Naive thymus-derived CD4-positive, alpha-beta T cell (primary cell): ENCODE data around the gene SDF2. TPM values are rescaled to one million over a fixed set of nuclear protein-coding genes. Genes with fewer than 3 reads are reported as not detected.

Experiments used
- ATAC-seq: fragments of 150-1000 bp; cut with Tn5 transposase; 2 replicates; pipeline ENCODE4 v1.10.0; 2021; ENCODE audit warnings: mild to moderate bottlenecking, moderate library complexity
- CTCF ChIA-PET: fragments of 350-600 bp; sonication (Branson Sonifier 250); formaldehyde crosslinking; loops from one replicate; lab custom pipeline; 2021; ENCODE audit warnings: antibody characterized with exemption; lab: Charles Lee
- POLR2A ChIA-PET: fragments of 350-600 bp; sonication (Branson Sonifier 250); formaldehyde crosslinking; loops from one replicate; lab custom pipeline; 2021; ENCODE audit warnings: antibody characterized with exemption, inconsistent platforms; lab: Charles Lee
- DNase-seq, 9 donors: peaks; one replicate each; pipeline versions ENCODE4 v3.0.0 to v3.0.0-alpha.2; 2020 to 2022; ENCODE audit warnings: mixed read lengths in 1 of 9
- H3K27ac ChIP-seq: one replicate; pipeline ENCODE4 v1.7.0; 2013; ENCODE audit warnings: mild to moderate bottlenecking, low read depth, low read length, moderate library complexity
- H3K27me3 ChIP-seq, 2 donors: one replicate each; pipeline ENCODE4 v1.7.0; 2013; ENCODE audit warnings: low read length in 2 of 2, mild to moderate bottlenecking in 2 of 2, moderate library complexity in 2 of 2; ENCODE audit not compliant: control insufficient read depth in 2 of 2, insufficient read depth in 2 of 2
- H3K36me3 ChIP-seq, 3 experiments: 1 replicate in 2 of 3; 2 replicates in 1 of 3; pipeline ENCODE4 v1.7.0; 2013; ENCODE audit warnings: low read length in 3 of 3, mild to moderate bottlenecking in 3 of 3, moderate library complexity in 1 of 3; ENCODE audit not compliant: insufficient read depth in 3 of 3, control insufficient read depth in 2 of 3
- H3K4me1 ChIP-seq, 2 donors: one replicate each; pipeline ENCODE4 v1.7.0; 2013; ENCODE audit warnings: low read length in 2 of 2, mild to moderate bottlenecking in 2 of 2, moderate library complexity in 1 of 2; ENCODE audit not compliant: control insufficient read depth in 2 of 2, insufficient read depth in 2 of 2
- H3K4me3 ChIP-seq: 2 replicates; pipeline ENCODE4 v1.7.0; 2013; ENCODE audit warnings: mild to moderate bottlenecking, low read length
- H3K9me3 ChIP-seq, 3 experiments: 1 replicate in 2 of 3; 2 replicates in 1 of 3; pipeline ENCODE4 v1.7.0; 2013; ENCODE audit warnings: low read length in 3 of 3; ENCODE audit not compliant: control insufficient read depth in 2 of 3
- H3K27ac Mint-ChIP-seq, 9 donors: one replicate each; pipeline ENCODE4 v1.8.0; 2020 to 2022; ENCODE audit warnings: mixed read lengths in 9 of 9, mild to moderate bottlenecking in 8 of 9, moderate library complexity in 5 of 9, inconsistent platforms in 2 of 9
- H3K27me3 Mint-ChIP-seq, 5 donors: one replicate each; pipeline ENCODE4 v1.8.0; 2021 to 2022; ENCODE audit warnings: mixed read lengths in 5 of 5, mild to moderate bottlenecking in 1 of 5
- H3K36me3 Mint-ChIP-seq, 5 donors: one replicate each; pipeline ENCODE4 v1.8.0; 2020 to 2022; ENCODE audit warnings: mixed read lengths in 5 of 5, mild to moderate bottlenecking in 3 of 5, inconsistent platforms in 1 of 5
- H3K4me1 Mint-ChIP-seq, 7 donors: one replicate each; pipeline ENCODE4 v1.8.0; 2020 to 2022; ENCODE audit warnings: mixed read lengths in 7 of 7, mild to moderate bottlenecking in 3 of 7, inconsistent platforms in 1 of 7
- H3K4me3 Mint-ChIP-seq, 10 donors: one replicate each; pipeline ENCODE4 v1.8.0; 2020 to 2022; ENCODE audit warnings: mild to moderate bottlenecking in 10 of 10, mixed read lengths in 10 of 10, moderate library complexity in 6 of 10, inconsistent platforms in 2 of 10
- H3K9me3 Mint-ChIP-seq, 11 donors: one replicate each; pipeline ENCODE4 v1.8.0; 2020 to 2022; ENCODE audit warnings: mixed read lengths in 11 of 11, mild to moderate bottlenecking in 4 of 11, inconsistent platforms in 1 of 11, moderate library complexity in 1 of 11
- intact Hi-C, 2 donors: fragments of 100-400 bp; cut with micrococcal nuclease; formaldehyde crosslinking; loops; one replicate each; pipeline ENCODE4 v1.15.1; 2023
- polyA plus RNA-seq, 2 donors: library from polyadenylated mRNA; unstranded; fragments of 300-500 nt; fragmentation: Illumina TruSeq; gene quantifications; one replicate each; pipeline ENCODE4 v1.2.3, GENCODE V29; 2021
- total RNA-seq, 6 experiments: library from RNA in 5 of 6; stranded (reverse) in 5 of 6; gene quantifications; 1 replicate in 5 of 6; 2 replicates in 1 of 6; pipeline ENCODE4 v1.2.3 and lab custom pipeline; 2021 to 2026

Gene SDF2
- total and polyA plus RNA-seq, 7 experiments from 2014 or later: 28.6 to 85.2 (median 47.3) TPM

DNA sequence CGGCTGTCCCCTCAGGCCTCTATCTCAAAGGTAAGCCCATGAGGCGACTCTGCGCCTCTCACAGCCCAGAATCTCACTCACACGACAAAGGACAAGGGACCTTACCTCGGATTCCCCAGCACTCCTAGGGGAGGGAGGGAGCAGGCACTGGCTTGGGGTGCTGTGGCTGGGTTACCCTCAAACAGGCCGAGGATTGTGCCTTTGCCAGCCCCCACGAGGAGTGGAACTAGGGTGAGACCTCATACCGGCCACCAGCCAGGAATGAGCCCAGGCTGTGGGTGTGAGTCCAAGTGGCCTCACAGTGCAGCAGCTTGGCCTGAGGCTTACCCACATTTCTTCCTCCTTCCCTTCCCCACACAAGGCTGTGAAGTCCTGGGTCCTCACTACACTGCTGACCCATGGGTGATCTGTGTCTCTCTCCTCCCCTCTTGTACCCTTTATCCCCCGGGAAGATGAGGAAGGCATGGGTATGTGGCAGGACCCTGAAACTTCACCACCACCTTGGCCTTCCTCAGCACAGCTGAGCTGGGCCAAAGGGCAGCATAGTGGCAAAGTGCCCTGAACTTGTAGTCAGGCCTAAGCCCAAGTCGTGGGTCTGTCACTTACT, 44.1 kb upstream of the SDF2 start:
- ATAC-seq: peak; percentile 14
- peak overlapping the region in 3 of 9 donors; percentile 48 to 72 (median 55) for H3K27ac Mint-ChIP-seq
- no peak overlapping the region for H3K4me3 Mint-ChIP-seq
- intact Hi-C loops: no loop called here
- H3K27me3 Mint-ChIP-seq: no peaks in the 10 kb centered on the region
- POLR2A ChIA-PET: interaction anchor here (2.3 kb wide), 1 partner anchor 15 kb away, joined by 8 read pairs; the partner anchor contains the start of gene RPL23A
- no peak for DNase-seq
- H3K36me3 ChIP-seq: peaks cover 0 to 45% (median 0%) of the 10 kb centered on the region in 3 experiments
- H3K4me1 ChIP-seq: no peaks in the 10 kb centered on the region
- no peaks in the 10 kb centered on the region for H3K27me3 ChIP-seq
- H3K4me1 Mint-ChIP-seq: peaks cover 5 to 12% (median 8%) of the 10 kb centered on the region in 7 donors
- no peaks in the 10 kb centered on the region for H3K9me3 Mint-ChIP-seq
- no peaks in the 10 kb centered on the region for H3K9me3 ChIP-seq
- CTCF ChIA-PET: interaction anchor here (1.6 kb wide), 1 partner anchor 58 kb away, joined by 4 read pairs; no protein-coding TSS in a partner anchor
- H3K36me3 Mint-ChIP-seq: peaks cover 7 to 19% (median 12%) of the 10 kb centered on the region in 5 donors
- no peak overlapping the region for H3K4me3 ChIP-seq
- H3K27ac ChIP-seq: no peak overlapping the region

DNA sequence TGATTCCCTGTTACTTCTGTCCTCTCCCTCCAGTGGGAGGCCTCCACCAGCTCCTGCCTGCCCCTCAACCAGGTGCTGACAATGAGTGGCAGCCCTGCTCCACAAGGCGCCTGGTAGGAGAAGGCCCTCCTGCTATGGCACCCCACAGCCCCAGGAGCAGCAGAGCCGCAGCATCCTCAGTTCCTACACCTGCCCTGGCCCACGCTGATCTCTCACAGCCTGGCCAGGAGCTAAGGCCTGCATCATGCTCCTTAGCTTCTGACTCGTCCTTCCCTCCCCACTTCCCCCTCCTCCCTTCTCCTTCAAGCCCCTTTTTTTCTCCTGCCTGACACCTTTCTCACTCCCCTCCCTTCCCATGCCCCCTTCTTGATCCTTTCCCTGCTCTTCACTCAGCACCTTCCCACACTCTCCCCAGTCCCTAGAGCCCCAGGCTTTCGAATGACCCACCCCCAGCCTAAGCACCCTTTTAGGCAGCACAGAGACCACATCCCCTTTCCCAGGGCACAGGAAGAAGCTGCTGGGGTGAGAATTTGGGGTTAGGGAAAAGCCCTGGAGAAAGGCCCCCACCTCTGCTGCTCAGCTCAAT, 43.5 kb upstream of the SDF2 start:
- H3K27me3 Mint-ChIP-seq: no peaks in the 10 kb centered on the region
- peaks cover 8 to 22% (median 13%) of the 10 kb centered on the region in 5 donors for H3K36me3 Mint-ChIP-seq
- H3K4me1 ChIP-seq: no peaks in the 10 kb centered on the region
- no peaks in the 10 kb centered on the region for H3K9me3 Mint-ChIP-seq
- no peaks in the 10 kb centered on the region for H3K9me3 ChIP-seq
- H3K27ac ChIP-seq: peak overlapping the region; percentile 8
- H3K36me3 ChIP-seq: peaks cover 0 to 51% (median 0%) of the 10 kb centered on the region in 3 experiments
- POLR2A ChIA-PET: interaction anchor here (2.3 kb wide), 1 partner anchor 15 kb away, joined by 8 read pairs; the partner anchor contains the start of gene RPL23A
- CTCF ChIA-PET: interaction anchor here (1.6 kb wide), 1 partner anchor 58 kb away, joined by 4 read pairs; no protein-coding TSS in a partner anchor
- ATAC-seq: no peak
- no peaks in the 10 kb centered on the region for H3K27me3 ChIP-seq
- H3K4me1 Mint-ChIP-seq: peaks cover 0 to 7% (median 4%) of the 10 kb centered on the region in 7 donors
- H3K4me3 Mint-ChIP-seq: no peak overlapping the region
- H3K4me3 ChIP-seq: no peak overlapping the region
- DNase-seq: no peak
- intact Hi-C loops: no loop called here
- peak overlapping the region in 4 of 9 donors; percentile 29 to 75 (median 64) for H3K27ac Mint-ChIP-seq

DNA sequence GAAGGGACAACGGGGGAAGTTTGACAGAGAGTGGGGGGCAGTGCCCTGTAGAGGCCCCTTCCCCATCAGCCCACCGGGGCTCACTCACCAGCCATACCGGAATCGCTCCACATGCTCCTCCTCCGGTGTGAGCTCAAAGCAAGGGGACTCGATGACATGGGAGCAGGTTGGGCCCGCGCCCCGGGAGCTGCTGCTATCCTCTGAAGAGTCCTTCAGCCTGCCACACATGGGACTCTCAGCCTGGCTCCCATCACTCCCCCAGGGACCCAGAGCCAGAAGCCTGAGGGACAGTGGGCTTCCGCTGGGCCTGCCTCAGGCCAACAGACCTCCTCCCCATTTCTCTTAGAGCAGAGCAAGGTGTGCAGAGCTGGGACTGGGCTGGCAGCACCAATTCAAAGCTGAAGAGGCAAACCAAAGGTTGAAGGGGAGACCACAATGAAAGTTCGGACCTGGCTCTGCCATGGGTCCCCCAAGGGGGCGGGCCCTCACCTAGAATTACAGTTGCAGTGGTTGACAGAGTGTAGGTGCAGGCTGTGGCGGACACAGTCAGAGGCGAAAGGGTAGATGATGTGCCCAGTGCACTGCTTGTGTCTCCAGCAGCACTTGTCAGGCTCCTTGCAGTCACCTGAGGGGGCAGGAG, 42.6 kb upstream of the SDF2 start:
- H3K27me3 Mint-ChIP-seq: no peaks in the 10 kb centered on the region
- ChIA-PET CTCF (no interaction called here), POLR2A (interaction anchor here (0.6 to 2.3 kb wide), 2 partner anchors 16 to 43 kb away, joined by 3 to 8 read pairs; partner anchors contain the start of gene RPL23A)
- no peaks in the 10 kb centered on the region for H3K4me1 ChIP-seq
- no peak overlapping the region for H3K4me3 ChIP-seq
- H3K9me3 ChIP-seq: no peaks in the 10 kb centered on the region
- no peaks in the 10 kb centered on the region for H3K27me3 ChIP-seq
- peaks cover 0 to 7% (median 4%) of the 10 kb centered on the region in 7 donors for H3K4me1 Mint-ChIP-seq
- no peaks in the 10 kb centered on the region for H3K9me3 Mint-ChIP-seq
- no peak overlapping the region for H3K4me3 Mint-ChIP-seq
- ATAC-seq: no peak
- intact Hi-C loops: no loop called here
- H3K36me3 Mint-ChIP-seq: peaks cover 9 to 24% (median 18%) of the 10 kb centered on the region in 5 donors
- peaks cover 3 to 60% (median 6%) of the 10 kb centered on the region in 3 experiments for H3K36me3 ChIP-seq
- no peak for DNase-seq
- no peak overlapping the region for H3K27ac ChIP-seq
- peak overlapping the region in 1 of 9 donors; percentile 60 for H3K27ac Mint-ChIP-seq

DNA sequence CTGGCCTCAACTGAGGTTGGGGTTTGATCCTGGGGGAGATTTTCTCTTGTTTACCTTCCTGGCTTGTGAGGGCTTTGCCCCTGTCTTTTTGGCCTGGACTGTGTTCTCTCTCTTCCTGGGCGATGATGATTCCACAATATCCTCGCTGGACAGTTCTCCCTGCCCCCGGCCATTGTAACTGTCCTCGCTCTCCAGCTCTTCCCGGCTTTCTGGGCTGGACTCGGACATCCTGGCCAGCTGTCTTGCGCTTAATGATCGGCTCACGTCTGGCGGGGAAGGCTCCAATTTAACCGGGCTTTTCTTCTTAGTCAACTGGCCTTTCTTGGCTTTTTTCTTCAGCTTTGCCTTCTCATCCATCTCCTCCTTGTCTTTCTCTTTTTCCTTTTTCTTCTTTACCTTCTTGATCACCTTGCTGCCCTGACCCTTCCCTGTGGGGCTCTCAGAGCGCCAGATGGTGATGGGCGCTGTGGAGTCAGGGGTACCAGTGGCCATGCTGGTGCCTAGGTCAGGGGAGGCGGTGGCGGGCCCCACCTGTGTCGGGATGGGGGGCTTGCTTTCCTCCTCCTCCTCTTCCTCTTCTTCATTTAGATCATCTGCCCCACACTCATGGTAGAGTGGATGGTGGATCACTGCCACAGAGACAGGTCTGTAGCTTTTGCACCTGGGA, 42.0 kb upstream of the SDF2 start:
- H3K27me3 Mint-ChIP-seq: no peaks in the 10 kb centered on the region
- POLR2A ChIA-PET: interaction anchor here (0.6 kb wide), 1 partner anchor 43 kb away, joined by 3 read pairs; no protein-coding TSS in a partner anchor
- peaks cover 9 to 25% (median 19%) of the 10 kb centered on the region in 5 donors for H3K36me3 Mint-ChIP-seq
- H3K9me3 Mint-ChIP-seq: no peaks in the 10 kb centered on the region
- H3K36me3 ChIP-seq: peaks cover 7 to 66% (median 10%) of the 10 kb centered on the region in 3 experiments
- intact Hi-C loops: no loop called here
- H3K4me1 ChIP-seq: no peaks in the 10 kb centered on the region
- H3K4me3 Mint-ChIP-seq: no peak overlapping the region
- peaks cover 0 to 7% (median 4%) of the 10 kb centered on the region in 7 donors for H3K4me1 Mint-ChIP-seq
- no peaks in the 10 kb centered on the region for H3K27me3 ChIP-seq
- CTCF ChIA-PET: no interaction called here
- no peak overlapping the region for H3K27ac ChIP-seq
- no peak for DNase-seq
- no peak overlapping the region for H3K4me3 ChIP-seq
- ATAC-seq: no peak
- peak overlapping the region in 2 of 9 donors; percentile 42 to 60 for H3K27ac Mint-ChIP-seq
- H3K9me3 ChIP-seq: no peaks in the 10 kb centered on the region

DNA sequence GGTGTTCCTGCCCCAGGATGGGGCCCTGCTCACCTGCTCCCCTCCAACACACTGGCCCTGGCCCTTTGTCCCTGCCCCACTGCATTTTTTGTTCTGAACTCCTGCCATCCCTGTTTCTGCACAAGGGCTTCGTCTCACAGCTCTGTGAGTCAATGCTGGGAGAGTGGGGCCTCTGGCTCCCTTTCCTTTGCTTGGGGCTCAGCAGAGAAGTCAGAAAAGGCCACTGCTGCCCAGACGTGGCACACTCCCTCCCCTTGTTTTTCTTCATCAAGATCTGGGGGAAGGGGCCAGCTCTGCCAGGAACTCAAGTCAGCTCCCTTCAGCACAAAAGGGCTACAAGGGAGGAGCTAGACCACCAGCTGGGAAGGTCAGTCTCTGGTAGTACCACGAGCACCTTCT, 41.0 kb upstream of the SDF2 start:
- ATAC-seq (no peak), DNase-seq (no peak)
- Mint-ChIP-seq H3K9me3 (no peaks in the 10 kb centered on the region), H3K4me3 (no peak overlapping the region), H3K27me3 (no peaks in the 10 kb centered on the region), H3K36me3 (peaks cover 15 to 32% (median 19%) of the 10 kb centered on the region in 5 donors), H3K27ac (no peak overlapping the region), H3K4me1 (peaks cover 0 to 7% (median 0%) of the 10 kb centered on the region in 7 donors)
- H3K27me3 ChIP-seq: no peaks in the 10 kb centered on the region
- H3K4me3 ChIP-seq: no peak overlapping the region
- no peak overlapping the region for H3K27ac ChIP-seq
- ChIA-PET CTCF (interaction anchor here (1.0 kb wide), 1 partner anchor 591 kb away, joined by 4 read pairs; the partner anchor contains the start of gene NUFIP2), POLR2A (no interaction called here)
- intact Hi-C loops: no loop called here
- no peaks in the 10 kb centered on the region for H3K4me1 ChIP-seq
- no peaks in the 10 kb centered on the region for H3K9me3 ChIP-seq
- H3K36me3 ChIP-seq: peaks cover 10 to 75% (median 13%) of the 10 kb centered on the region in 3 experiments
